Measurements from ENCODE around the gene NOTCH3.
A peak's percentile ranks its signal among the peaks of the same experiment; 100 is the strongest.

Gene NOTCH3

DNA sequence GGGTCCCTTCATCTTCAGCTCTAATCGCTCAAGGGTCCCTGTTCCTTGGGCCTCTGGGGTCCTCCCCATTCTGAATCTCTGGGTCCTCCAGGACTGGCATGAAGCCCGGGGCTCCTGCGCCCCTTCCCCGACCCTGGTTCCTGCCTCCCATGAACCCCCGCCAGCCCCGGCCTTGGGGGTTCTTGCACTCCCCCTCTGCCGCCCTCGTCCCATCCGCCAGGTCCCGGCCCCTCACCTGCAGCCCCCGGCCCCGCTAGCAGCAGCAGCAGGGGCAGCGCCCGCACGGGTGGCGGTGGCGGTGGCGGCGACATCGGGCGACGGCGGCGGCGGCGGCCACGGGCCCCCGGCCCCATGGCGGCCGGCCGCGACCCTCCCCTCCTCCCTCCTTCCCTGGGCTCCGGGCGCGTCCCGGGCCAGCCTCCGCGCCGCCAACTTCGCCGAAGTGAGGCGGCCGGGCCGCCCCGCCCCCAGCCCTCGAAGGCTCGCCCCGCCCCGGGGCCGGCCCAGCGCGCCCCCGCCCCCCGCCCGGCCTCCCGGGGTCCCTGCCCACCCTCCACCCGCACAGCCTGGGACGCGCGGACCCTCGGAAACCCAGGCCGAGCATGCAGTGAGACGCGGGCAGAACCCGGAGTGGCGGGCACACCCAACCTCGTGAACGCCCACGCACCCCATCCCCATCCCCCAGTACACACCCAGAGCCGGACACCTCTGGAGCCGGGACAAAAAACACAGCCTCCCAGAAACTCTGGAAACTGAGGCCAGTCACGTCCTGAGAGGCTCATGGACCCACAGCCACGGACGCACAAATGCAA lies at the start of gene NOTCH3:
TSS of gene NOTCH3 (minus strand) at position 443 of the 812 bp plus-strand sequence. CDS start at position 353, 90 bp downstream.
- DNase-seq, result peak; percentile 55

DNA sequence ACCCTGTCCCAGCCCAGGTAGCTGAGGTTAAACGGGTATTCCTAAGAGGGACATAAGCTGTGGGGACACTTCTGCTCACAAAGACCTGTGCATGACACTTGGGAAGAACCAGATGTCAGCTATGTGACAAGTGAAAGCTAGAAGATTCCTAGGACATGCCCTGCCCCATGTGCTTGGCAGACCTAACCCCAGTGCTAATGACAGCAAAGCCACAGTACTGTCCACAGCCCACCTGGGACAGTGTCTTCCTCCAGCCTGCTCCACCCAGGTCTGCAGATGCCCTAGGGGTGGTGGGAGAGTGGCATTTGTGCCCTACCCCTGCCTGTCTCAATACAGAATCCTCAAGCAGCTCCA lies 49.8 kb upstream of the NOTCH3 start:
- DNase-seq, result no peak

DNA sequence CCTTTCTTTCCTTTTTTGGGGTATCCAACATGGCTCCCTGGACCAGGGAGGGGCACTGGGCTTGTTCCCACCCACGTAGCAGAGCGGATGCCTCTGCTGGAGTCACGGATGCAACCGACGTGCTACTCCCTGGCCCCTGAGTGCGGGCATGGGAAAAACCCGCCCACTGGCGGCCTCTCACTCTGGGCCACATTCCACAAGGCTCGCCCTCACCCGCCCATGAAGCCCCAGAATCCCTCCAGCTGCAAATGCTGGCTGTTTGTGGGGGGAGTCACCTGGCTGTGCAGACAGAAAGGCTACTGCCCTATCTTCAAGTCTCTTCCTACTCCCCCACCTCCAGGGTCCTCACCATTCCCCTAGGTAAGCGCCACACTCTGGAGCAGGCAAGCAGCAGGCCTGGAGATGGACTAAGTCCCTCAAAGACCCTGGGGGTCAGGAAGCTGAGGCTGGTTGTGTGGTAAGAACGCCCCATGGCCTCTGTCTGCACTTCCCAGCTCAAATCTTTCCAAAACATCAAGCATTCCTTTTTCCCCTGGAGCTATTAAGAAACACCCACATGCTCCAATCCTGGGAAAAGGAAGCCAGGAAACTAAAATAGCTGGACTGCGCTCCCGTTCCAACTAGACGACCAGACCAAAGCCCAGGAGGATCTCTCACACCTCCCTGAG lies 49.3 kb upstream of the NOTCH3 start:
- DNase-seq, result no peak

DNA sequence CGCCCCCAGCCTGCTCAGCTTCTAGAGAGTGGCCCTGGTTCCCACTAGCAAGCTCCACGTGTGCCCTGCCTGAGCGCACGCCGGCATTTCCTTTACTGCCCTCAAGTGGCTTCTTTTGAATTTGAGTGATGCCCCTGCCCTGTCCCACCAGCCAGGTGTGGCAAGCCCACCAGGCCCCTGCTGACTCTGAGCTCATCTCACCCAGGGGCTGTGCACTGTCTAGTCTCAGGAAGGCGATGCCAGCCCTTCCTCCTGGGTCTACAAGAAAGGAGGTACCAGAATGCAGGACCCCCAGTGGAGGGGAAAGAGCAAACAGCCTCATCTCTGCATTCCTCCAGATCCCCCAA lies 48.7 kb upstream of the NOTCH3 start:
- no peak for DNase-seq

DNA sequence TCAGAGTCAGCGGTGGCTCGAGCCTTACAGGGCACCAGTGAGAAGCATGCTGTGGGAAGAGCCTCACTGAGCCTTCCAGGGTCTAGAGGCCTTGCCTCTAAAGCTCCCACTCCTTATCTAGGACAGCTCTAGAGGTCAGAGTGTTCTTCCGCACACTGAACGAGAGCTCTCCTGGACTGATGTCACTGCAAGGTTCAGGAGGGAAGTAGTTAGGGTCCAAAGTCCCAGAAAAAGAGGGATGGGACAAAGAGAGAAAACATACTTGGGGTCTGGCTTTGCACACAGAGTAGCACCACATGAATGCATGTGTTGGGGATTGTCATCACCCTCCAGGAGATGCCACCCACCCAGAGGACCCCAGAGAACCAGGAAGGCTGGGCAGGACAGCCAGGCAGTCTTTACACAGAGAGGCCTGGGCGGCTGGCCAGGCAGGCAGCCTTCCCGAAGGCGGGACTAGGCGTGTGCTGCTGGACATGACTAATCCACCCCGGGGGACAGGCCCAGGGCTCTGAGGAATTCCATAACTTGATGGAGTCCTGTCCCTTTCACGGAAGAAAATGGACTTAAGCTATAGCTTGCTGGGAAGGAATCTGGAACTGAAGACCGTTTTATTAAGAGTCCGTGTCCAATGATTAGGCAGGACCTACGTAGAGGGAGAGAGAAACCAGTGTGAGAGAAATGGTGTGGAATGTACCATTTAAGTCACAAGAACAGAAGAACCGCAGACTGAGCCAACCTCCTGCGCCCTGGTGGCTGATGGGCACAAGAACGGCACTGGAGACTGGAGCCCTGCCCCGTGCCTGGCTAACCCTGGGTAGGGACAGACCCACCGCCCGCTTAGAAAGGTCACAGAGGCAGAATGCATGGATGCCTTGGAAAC lies 48.1 kb upstream of the NOTCH3 start:
- DNase-seq, result peak; percentile 72

DNA sequence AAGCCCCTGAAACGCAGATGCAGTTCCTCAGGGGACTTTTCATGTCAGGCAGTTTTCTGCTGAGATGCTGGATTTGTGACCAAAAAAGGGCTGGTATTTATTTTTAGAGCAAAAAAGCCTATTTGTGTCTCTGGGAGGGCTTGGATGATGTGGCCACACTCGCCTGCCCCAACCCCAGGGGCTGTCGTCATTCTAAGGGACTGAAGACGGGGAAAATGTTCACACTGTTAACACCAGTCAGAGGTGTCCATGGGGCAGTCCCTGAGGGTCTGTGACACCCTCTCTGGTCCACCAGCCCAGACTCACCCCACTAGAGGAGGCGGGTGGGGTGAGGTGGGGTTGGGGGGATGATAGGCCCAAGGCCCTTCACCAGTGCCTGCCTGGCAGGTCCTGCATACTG lies 47.3 kb upstream of the NOTCH3 start:
- no peak for DNase-seq

DNA sequence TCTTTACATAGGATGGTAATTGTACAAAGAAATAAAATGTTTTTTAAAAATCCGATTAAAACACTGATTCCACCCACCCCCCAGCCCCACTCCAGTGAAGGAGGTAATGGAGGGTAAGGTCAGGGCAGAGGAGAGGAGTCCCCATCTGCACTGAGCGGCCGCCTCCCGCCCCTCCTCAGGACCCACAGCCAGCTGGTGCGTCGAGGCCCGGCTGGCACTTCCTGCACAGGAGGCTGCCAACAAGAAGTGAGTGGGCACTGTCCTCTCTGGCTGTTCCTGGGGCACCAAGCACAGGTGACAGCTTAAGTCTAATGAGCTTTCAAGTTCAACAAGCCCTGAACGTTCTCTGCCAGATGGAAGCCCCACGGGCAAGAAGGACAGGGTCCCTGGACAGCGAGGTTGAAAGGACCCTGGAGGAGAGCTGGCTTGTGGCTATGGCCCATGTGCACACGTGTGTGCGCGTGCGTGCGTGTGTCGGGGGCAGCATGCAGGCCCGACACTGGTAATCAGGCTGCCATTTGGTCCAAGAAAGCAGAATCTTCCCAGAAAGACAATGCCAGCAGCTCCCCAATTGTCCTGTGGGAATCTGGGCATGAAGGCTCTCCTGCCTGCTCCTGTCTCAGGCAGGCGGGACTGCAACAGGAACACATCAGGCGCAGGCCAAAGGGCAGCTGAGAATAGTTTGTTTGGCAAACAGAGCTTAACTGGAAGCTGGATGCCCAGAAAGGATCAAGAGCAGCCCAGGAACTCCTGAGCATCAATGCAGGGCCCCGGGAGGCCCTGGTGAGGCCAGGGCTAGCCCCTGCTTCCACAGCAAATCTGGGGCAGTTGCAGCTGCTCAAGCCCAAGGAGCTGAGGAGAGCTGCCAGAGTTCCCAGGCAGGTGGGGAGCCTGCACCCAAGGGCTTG lies 46.6 kb upstream of the NOTCH3 start:
- DNase-seq, result no peak

DNA sequence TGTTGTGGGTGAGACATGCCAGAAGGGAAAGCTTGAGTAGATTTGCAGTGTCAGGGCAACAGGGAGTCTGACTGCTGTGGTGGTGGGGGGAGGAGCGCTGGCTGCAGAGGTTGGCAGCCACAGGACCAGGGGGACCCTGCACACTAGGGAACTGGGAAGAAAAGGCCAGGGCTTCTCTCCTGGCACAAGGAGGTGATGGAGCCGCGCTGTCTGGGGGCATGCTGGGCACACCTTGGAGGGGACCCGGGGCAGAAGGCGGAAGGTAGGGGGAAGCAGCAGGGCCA lies 45.3 kb upstream of the NOTCH3 start:
- no peak for DNase-seq

DNA sequence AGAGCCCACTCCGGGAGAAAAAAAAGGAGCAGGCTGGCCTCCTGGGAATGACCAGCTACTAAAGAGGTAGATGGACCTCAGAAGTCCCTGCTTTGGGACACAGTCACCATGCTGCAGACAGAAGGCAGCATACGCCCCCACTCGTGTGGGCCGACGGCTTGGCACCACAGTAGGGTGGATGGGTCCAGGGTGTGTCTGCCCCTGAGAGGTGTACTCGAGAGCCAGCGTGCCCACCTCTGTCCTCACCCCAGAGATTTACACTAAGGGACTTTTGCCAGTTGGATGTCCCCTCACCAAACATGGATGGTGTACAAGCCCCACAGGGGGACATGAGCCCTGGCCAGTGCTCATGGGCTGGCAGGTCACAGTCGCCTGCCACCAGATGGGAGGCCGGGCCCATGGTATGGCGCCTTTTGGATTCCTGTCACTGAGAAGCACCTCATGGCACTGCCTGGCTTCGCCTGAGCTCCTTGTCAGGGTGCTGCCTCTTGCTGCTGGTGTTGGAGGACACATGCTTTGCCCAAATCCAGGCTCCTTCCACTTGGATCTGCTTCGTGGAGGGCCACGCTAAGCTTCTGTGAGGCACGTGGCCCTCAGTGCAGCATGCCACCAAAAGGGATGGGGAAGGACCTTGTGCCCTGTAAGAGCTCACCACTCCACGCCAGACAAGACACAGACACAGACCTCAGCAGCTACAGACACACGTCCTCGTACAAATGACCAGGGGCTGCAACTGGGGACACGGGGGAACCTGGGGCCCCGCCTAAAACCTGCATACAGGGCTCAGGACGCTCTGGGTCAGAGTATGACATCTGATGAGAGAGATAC lies 44.8 kb upstream of the NOTCH3 start:
- DNase-seq, result no peak

DNA sequence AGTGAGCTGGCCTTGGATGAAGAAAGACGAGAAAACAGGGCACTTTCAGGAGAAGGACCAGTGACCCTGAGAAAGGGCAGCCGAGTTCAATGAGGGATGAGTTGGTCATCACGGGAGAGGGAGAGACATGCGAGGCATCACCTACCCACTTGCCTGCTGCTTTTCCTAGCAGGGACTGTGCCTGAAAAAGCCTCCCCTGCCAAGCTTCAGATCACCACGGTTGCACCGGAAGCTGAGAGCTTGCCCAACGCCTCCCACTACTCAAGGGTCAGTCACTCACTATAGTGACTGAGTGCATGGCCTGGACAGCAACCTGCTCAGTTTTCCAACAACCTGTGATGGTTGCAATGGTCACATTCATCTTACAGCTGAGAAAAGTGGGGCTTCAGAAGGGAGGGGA lies 44.0 kb upstream of the NOTCH3 start:
- DNase-seq, result no peak

DNA sequence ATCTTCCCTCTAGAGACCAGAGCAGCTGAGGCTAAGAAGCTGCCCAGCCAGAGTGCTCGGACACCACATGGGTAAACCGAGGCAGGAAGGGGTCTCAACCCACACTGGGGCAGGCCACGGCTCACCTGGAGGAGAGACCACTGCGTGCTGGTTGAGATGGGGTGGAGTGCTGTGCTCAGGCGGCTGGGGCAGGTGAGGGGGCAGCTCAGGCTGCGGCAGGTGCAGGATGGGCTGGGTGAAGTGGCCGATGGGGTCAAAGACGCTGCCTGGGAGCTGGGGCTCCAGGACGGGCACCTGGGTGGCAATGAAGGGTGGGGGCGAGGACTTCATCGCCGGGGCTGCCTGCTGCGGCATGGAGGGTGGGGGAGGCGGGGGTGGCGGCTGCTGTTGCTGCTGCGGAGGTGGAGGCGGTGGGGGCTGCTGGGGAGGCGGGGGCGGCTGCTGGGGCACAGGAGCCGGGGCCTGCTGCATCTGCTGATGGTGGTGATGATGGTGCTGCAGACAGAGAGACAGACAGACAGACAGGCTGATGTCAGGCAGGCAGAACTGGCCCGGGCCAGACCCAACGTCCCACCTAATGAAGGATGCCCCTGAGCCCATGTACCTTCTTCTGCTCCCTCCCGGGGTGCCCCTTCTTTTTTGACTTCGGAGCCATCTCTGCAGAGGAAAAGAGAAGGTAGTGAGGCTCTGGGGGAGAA lies 43.5 kb upstream of the NOTCH3 start:
- DNase-seq, result no peak

DNA sequence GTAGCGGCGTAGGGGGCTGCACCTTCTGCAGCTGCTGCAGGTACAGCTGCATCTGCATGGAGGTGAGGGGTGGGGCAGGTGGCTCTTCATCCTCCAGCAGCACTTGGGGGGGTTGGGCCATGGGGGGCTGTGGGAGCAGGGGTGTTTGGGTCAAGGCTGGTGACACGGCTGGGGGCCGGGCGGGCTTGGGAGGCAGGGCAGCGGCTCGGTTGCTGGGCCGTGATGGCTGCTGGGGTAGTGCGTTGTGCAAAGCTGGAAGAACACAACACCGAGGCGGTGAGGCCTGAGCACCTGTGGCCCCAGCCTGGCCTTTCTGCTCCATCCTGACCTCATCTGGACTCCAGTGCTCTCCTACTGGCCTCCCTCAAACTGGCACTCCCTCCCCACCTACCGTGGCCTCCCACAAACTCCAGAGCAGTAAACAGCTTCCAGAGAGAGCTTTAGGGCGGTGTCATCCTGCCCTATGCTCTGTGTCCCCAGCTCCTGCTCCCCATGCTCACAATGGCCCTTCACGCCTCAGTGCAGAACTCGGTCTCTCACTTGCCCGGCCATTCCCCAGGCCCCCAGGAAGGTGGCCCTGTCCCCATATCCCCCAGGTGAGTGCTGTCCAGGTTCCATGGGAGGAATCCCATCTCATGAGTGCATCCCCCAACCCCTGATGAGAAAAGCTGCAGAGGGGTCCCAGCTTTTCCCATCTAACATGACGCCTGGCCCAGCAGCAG lies 42.6 kb upstream of the NOTCH3 start:
- no peak for DNase-seq

DNA sequence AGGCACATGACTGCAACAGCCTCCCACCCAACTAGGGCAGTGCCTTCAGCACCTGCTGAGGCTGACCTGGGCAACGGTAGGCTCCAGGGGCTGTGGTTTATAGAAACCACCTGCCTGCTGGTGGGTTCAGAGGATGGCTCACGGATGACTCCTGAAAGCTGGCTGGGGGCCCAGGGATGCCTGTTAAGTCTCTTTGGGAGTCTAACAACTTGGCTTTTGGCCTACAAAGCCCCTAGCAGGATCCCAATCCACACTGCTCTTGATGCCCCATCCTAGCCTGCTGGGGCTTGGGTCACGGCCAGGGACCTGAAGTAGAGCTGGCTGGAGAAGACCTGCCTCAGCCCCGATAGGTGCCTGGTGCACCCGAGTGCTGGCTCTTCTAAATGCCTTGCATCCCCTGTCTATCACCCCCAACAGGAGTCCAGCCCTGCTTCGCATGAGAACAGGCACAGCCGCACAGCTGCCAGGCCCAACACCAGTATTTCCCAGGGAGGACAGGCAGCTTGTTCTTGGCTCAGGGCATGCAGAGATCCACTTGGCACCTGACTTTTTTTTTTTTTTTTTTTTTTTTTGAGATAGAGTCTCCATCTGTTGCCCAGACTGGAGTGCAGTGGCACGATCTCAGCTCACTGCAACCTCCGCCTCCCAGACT lies 40.6 kb upstream of the NOTCH3 start:
- DNase-seq, result no peak

DNA sequence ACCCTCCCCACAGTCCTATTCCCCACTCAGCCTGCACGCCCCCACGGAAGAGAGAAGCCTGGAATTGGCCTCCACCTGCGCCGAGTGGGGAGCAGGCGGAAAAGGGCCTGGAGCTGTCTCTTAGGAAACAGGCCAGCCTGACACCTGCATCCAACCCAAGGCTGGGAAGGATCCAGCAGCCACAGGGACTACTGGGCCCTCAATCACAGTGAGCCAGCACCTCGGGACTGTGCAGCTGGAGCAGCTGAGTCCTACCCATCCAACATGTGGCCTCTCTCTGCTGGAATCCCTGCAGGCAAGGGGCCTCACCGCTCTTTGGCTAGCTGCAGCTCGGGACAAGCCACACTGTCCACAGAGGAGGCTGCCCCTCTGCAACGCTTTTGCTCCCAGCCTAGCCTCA lies 39.7 kb upstream of the NOTCH3 start:
- DNase-seq, result no peak

DNA sequence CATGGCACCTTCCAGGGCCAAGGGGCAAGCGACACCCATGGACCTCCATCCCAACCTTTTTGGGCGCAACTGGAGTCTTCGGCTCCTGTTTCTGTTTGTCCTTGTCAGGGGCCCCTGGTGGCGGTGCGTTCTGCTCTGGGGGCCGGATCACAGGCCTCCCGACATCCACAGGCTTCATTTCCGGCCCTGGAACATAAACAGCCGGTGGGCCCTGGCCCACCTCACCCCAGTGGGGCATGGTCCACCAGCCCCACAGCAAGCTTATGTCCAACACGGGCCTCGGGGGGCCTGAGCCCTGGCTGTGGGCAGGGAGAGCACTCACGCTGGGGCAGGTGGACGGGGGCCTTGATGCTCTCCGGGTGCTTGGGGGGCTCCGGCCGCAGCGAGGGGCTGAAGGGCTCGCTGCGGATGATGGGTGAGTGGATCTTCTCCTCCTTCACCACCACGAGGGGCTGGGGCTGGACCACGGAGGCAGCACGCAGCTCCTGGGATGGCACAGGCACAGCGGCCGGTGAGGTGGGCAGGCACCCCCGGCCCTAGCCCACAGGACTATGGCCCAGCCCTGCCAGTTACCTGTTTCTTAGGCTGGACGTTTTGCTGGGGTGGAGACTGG lies 38.6 kb upstream of the NOTCH3 start:
- no peak for DNase-seq

DNA sequence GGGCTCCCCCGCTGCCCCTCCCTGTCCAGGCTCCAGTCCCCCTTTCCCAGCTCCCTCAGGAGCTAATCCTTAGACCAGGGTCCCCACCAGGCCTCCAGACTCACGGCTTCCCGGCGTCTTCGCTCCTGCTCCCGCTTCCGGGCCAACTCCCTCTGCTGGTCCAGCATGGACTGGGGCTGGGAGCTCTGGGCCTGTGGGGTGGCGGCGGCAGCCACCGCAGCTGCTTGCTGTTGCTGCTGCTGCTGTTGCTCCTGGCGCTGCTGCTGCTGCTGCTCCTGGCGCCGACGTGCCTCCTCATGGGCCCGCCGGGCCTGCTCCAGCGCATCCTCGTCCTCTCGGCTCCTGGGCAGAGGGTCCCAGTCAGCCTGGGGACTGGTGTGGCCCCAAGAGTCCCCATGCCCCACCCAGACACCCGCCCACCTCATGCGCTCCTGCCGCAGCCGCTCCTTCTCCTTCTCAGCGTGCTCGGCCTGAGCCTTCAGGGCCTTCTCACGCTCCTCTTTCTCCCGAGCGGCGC lies 37.9 kb upstream of the NOTCH3 start:
- DNase-seq, result no peak

DNA sequence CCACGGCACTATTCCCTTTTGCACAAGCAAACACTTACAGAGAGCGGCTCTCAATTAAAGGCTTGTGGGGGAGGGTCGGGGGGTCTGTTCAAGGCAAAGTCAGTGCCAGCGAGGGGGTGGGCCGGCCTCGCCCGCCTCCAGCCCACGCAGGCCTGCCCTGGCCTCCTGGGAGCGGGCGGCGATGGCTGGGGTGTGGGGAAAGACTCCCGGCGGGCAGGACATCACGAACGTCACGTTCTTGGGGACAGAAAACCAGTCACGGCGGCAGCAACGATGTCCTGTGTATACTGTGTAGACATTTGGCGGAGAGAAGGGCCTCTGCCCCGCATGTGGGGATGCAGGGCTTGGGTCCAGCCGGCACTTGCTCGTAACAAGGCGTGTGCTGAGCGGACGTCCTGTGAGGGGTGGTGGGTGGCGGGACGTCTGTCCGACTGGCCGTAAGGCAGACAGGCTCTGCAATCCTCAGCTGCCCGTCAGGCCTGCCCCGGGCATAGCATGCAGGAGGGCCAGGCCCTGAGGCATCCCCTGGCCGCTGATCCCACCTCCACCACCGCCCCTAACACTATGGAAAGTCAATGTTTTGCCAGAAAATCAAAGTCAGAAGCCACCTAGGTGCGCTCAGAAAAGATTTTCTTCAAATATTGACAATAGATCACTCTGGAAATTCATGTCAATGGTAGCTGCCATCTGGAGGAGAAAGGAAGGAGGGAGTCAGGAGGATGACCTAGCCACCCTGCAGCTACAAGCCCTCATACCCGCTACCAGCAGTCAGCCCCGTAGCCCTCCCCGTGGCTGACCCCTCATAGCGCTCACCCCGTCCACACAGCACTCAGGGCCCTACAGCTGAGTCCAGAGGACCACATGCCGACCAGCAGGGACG lies 37.2 kb upstream of the NOTCH3 start:
- no peak for DNase-seq

DNA sequence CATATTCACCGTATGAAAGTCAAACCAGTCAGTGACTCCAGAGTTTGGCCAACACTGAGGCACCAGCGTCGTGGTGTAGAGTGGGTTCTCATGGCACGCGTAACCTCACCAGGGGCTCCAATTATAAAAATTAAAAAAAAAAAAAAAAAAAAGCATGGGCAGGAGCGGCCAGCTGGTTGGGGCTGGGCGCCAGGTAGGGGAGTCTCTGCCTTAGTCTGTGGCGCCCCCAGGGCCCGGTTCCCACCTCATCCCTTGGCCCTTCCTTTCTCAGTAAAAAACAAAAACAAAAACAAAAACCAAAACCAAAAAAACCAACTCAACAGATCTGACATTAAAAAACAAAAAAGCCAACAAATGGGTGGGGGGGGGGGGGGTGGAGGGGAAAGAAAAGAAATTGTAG lies 36.1 kb upstream of the NOTCH3 start:
- DNase-seq, result no peak
